Uterus (tissue), 2 donors: Measurements from ENCODE around the gene TRIM37.

Experiments
- CTCF ChIP-seq, 4 experiments: fragments of 200-600 bp in 2 of 4; fragments of 450-650 bp in 2 of 4; sonication (generic) in 2 of 4; IDR thresholded peaks; one replicate each; pipeline ENCODE4 v1.5.1; 2016 to 2019; ENCODE audit warnings: antibody characterized with exemption in 4 of 4, mild to moderate bottlenecking in 2 of 4, moderate library complexity in 1 of 4
- POLR2A ChIP-seq, 2 donors: fragments of 450-650 bp; IDR thresholded peaks; one replicate each; pipeline ENCODE4 v1.6.1; 2016; ENCODE audit warnings: antibody characterized with exemption in 2 of 2, mild to moderate bottlenecking in 1 of 2, moderate library complexity in 1 of 2

GRCh38 chr17:59105852-59106462 lies 723 bp downstream of the TRIM37 start:
- TF ChIP-seq CTCF (IDR thresholded peaks at IDR 0.05) (no peak), POLR2A (IDR thresholded peaks at IDR 0.05) (no peak)
